ENCODE measurements around the gene KDM1B.

Gene KDM1B

DNA sequence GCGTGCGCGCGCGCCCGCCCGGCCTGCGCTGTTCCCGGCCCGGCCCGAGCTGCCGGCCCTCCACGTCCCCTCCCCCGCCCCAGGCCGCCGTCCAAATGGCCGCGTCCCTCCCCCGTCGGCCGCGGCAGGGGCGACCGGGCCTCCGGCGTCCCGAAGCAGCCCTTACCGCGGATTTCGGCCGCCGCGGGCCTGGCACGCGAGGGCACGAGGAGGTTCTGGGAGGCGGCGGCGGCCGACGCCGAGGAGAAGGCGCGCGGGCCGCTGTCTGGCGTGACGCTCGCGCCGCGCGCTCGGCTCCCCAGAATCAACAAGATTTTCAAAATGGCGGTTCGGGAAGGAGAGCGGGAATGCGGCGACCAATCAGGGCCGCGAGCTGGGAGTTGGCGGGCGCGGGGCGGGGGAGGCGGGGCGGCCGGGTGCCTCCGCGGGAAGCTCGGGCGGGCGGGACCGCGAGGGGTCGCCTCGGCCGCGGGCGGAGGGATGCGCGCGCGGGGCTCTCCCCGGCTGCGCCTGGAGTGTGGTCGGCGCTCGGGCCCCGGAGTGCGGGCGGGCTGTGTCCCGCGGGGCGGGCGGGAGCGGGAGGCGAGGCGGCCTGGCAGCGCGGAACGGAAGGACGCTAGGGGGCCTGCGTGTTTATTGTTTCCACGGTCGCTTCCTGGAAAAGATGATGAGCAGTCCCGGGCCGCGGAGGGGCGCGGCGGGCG lies 109.1 kb downstream of the KDM1B start, which contains the start of gene DEK:
Gene DEK, minus strand, starts transcription at position 312 of the 704 bp plus-strand sequence. CDS start 543 bp downstream, outside the sequence.
- peak; percentile 95 for DNase-seq

DNA sequence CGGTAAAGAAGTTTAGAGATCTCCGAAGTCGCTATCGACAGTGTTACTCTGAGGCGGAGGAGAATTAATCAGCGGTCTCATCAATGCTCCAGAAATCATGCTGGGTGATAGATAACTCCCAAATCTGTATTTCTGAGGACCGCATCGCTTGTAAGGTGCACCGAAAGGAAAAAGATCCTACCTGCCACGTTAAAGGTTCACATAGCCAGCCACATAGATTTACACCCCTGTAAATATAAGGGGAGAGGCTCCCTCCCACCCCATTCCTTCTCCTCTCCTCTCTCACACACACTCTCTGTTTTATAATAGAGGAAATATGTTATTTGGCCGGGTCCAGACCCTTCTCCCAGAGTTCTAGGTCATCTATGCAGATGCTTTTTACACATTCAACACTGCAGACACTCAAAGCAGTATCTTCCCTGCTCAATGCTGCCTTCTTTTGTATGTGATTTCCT lies 109.7 kb downstream of the KDM1B start:
- DNase-seq: no peak

DNA sequence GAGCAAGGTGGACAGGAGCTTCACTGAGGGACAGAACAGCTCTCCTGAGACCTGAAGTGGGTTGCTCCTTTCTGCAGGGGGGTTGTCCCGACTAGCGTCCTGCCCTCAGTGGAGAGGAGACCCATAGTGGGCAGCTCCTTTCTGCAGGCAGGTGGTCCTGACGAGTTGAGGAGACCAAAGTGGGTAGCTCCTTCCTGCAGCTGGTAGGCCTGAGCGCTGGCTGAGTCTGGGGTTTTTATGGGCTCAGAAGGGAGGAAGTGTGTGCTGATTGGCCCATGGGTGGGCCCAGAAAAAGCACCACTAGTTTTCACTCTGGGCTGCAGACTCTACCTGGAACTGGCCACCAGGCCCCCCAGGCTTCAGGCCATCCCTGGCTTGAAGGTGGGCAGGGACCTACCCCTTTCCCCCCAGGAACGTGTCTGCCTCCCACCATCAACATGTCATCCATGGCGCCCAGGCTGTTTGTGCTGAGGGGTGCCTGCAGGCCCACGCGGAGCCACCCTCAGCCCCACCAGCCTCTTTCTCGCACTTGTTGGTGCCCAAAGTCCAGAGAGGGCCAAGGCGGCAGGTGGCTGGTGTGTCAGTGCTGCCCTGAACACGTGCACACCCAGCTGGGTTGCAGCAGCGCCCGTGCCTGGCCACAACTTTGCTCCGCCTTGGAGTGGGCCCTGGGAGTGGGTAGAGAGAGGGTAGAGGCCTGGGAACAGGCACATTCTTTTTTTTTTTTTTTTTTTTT lies 110.7 kb downstream of the KDM1B start:
- DNase-seq: no peak

DNA sequence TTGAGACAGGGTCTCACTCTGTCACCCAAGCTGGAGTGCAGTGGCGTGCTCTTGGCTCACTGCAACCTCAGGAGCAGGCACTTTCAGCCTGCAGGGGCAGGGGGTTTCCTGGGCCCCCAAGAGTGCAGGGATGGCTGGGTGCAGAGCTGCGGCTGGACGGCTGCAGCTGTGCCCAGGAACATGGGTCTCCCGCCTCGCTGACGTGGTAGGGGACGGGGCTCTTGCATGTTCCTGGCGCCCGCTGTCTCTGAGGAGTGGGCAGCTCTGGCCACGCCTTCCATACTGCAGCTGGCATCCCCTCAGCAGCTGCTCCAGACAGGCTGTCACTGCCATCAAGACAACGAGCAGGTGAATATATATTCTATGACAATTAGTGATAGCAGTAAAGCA lies 111.3 kb downstream of the KDM1B start:
- DNase-seq: no peak

DNA sequence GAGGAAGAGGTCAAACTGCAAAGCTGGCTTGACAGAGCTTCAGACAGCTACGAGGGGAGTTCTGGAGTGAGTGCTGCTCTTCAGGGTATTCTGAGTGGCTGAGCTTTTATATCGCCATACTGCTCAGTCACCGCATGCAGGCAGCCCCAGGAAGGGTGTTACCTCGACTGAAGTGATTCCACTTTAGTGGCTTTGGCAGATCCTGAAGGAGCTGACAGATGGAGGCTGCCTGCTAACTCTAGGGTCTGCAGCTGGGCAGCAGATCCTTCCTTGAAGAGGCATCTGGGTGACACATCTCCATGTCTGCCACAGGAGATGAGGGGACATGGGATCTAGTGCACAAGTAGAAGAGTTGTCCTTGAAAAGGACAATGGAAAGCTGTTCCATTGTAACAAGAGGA lies 112.8 kb downstream of the KDM1B start:
- DNase-seq: peak; percentile 64

DNA sequence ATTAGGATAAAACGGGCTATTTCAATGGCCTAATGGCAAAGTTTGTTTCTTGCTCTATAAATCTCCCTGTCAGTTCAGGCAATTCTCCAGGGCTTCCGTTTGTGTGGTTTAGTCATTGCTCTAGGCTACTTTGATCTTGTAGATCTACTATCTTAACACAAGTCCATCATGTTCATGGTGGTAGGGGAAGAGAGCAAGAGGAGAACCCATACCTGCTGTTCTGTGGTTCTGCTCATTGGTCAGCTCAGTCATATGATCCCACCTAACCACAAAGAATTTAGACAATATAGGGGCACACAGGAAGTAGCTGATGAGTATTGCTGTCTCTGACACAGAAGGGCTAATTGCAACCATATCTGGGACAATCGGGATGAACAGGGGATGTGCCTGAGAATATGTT lies 114.0 kb downstream of the KDM1B start:
- DNase-seq: no peak

DNA sequence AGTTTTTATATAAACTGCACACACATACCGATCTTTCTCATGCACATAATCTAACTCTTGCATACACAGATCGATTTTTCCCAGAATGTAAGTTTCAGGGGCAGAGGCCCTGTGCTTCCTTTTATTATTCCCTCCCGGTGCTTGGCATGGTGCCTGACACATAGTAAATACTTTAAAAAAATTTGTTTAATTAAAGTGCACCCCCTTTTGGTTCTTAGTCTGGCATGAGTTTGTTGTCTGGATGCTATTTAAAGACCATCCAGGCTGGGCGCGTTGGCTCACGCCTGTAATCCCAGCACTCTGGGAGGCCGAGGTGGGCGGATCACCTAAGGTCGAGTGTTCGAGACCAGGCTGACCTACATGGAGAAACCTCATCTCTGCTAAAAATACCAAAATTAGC lies 114.5 kb downstream of the KDM1B start:
- no peak for DNase-seq

DNA sequence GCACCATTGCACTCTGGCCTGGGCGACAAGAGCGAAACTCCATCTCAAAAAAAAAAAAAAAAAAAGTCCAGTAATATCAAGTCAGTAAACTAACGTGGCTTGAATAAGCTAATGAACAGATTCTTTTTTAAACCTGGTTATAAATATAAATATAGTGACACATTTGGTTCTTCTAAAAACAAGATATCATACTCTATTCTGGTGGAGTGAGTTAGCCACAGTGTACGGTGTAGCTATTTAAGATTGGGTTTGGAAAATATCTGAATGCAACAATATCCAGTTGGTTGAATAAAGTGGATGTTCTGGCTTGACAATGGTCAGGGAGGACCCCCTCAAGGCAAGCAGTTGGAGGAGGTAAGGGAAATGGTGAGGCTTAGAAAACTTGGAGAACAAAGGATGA lies 115.0 kb downstream of the KDM1B start:
- DNase-seq: no peak
